Left cardiac atrium (tissue), 4 donors: Measurements from ENCODE around the gene LMCD1. TPM values are rescaled to one million over a fixed set of nuclear protein-coding genes. Genes with fewer than 3 reads are reported as not detected.
A peak's percentile ranks its signal among the peaks of the same experiment; 100 is the strongest.

Source experiments
- ATAC-seq, 2 donors: fragments of 200-7000 bp; cut with Tn5 transposase; one replicate each; pipeline ENCODE4 v1.9.1; 2020; ENCODE audit warnings: mild to moderate bottlenecking in 2 of 2, moderate library complexity in 2 of 2
- DNase-seq: peaks from one replicate; pipeline ENCODE4 v3.0.0-alpha.2; 2020
- intact Hi-C, 2 donors: fragments of 100-400 bp; cut with DNase I; formaldehyde crosslinking; loops; one replicate each; pipeline versions ENCODE4 v1.14.1 to v1.15.1; 2022 to 2023
- total RNA-seq, 2 donors: library from RNA; stranded (reverse); fragmentation: NEBNext Ultra II Directional; extraction: Animal tissue kit (Norgen Biotek cat#: 25700); gene quantifications; one replicate each; pipeline ENCODE4 v1.2.1, GENCODE V29; 2021
- donor health status: DM: no; HTN: yes; CAD: no.
- donor health status: DM: no; HTN: yes; CAD: no; lungs with severe emphysema.
- donor health status: DM: yes; HTN: yes; CAD: no.
- donor health status: Dilated cardiomyopathy.

Gene LMCD1
- total RNA-seq, 2 donors from 2014 or later: 52.9 to 63.7 TPM

DNA sequence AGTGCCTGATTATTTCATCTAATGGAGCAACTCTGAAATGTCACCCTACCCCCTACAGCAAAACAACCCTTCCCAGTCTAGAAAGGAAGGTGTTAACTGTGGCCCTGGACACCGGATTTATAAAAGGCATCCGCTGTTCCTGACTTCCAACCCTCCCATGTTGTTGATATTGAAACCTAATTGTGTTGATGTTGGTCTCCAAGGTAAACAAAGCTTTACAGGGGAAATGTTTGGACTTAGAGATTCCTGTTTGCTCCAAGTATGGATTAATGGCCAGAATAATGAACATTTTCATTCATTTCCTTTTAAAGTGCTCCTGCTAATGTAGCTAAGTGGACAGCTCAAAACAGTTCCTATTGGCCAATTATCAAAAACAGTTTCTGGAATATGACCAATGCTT is 19.4 kb upstream of the LMCD1 start:
- ATAC-seq: peak in 1 of 2 donors; percentile 3
- intact Hi-C loops: no loop called here
- no peak for DNase-seq

DNA sequence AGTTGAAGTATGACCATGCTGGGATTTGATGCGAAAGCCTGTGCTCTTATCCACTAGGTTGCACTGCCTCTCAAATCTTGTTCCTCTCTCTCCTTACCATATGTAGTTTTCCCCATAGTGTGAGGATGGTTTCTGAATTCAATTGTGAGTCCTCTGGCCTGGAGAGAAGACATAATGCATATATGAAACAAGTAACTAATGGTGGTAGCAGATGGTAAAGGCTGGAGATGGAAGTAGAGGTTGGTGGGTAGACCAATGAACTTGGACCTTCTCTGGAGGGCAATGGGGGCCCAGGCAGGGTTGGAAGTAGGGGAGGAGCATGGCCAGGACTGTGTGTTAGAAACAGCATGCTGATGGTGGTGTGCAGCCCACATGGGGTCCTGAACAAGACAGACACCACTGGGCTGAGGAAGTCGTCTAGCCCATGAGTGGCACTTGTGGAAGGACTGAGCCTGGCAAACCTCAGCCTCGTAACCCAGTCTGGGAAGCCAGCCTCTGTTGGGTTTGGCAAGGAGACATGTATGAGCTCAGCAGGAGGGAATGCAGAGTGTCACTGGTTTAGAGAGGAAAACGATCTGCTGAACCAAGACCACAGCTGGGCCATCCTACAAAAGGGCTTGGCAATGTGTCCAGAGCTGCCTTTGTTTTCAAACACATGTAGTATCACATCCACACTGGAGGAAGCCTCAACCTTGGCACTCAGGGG is 18.5 kb upstream of the LMCD1 start:
- intact Hi-C loops: no loop called here
- ATAC-seq: peak; percentile 95
- peak; percentile 69 for DNase-seq

DNA sequence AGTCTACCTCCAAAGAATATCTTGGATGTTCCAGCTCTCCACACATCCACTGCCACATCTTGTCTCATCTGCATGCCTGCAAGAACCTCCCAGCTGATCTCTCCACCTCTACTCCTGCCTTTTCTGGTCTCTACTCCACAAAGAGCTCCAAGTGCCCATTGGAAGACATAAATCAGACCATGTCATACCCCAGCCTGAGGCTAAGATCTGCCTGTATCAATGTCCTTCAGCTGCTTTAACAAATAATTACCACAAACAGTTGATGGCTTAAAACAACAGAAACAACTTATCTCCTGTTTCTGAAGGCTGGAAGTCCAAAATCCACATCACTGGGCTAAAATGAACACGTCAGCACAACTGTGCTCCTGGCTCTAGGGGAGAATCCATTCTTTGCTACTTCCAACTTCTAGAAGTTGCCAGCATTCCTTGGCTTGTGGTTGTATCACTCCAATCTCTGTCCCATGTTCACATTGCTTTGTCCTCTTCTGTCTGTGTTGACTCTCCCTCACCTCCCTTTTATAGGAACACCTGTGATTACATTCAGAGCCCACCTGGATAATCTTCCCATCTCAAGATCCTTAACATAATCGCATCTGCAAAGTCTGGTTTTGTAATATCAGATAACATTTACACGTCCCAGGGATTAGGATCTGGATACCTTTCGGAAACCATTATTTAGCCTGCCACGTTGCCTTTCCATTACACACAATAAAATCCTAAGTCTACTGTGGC is 17.0 kb upstream of the LMCD1 start:
- no peak for ATAC-seq
- no peak for DNase-seq
- intact Hi-C loops: no loop called here

DNA sequence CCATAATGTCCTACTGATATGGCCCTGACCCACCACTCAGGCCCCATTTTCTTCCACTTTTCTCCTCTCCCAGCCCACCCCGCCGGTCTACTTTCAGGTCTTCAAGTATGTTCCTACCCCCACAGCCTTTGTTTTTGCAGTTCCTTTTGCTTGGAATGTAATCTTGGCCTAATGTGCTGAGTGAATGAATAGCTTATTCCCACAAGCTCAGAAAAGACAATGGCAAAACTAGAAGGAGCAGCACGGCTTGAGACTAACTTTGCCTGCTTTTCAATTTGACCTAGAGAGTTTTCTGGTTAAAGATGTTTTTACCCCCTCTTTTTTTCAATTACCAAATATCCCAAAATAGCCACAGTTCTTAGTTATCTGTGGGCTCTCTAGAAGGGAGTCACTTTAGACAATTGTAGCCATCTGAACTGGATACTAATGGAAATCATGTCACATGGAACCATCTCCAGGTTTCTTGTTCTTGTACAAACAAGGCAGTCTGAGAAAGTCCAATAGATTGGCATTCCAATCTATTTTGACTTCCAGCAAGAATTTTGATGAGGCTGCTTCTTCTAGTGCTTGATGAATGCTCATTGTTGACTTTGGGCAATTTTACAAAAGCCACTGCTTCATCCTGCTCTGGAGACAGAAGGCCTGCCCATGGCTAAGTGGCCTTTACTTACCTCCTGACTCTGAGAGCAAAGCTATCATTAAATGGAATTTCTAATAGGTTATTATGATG is 16.3 kb upstream of the LMCD1 start:
- intact Hi-C loops: no loop called here
- no peak for DNase-seq
- no peak for ATAC-seq

DNA sequence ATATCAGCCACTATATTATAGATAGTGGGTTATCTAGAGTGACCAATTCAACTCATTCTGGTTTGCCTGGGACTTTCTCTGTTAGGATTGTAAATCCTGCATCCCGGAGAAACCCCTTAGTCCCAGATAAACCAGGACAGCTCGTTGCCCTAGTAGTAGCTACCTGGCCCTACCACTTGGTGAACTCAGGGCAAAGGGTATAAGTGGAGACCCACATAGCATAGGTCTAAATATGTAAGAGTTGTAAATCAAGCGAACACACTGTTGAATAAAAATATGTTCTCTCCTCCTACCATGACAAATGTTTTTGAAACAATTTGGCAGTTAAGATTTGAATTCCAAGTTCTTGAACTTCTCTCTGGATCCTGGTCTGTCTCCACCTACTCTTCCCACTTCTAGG is 15.7 kb upstream of the LMCD1 start:
- ATAC-seq (no peak), DNase-seq (no peak)
- intact Hi-C loops: no loop called here

DNA sequence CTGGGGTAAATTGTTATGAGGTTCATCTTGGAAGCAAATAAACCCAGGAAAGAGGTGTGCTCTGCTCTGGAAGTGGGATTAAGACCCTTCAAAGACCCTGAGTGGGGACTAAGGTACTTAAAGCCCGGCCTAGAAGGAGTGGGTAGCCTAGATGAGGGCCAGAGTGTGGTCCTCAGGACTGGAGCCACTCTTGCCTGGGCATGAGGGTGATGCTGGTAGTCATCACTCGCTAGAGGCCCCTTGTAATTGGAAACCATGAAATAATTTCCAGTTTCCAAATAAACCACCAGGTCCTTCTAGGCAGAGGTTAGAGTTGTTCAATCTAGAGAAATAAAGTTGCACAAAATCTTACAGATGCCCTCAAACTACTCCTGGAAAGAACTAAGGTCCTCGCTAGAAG is 15.2 kb upstream of the LMCD1 start:
- intact Hi-C loops: no loop called here
- DNase-seq: no peak
- no peak for ATAC-seq

DNA sequence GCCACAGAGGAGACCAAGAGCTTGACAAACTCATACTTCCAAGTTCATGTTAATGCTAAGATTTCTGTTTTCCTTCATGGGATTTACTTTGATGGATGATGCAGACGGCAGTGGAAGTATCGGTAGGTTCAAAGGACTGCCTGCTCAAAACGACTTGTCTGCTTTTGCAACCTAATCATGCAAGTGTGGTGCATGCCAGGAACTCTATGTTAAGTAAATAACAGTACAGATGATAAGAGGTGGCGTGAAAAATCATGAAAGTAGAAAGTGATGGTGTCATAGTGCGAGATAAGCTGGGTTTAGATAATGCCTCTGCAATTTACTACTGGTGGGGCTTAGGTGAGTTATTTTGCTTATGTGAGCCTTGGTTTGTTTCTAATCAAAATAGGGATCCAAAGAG is 14.7 kb upstream of the LMCD1 start:
- intact Hi-C loops: no loop called here
- ATAC-seq (peak in 1 of 2 donors; percentile 4), DNase-seq (no peak)

DNA sequence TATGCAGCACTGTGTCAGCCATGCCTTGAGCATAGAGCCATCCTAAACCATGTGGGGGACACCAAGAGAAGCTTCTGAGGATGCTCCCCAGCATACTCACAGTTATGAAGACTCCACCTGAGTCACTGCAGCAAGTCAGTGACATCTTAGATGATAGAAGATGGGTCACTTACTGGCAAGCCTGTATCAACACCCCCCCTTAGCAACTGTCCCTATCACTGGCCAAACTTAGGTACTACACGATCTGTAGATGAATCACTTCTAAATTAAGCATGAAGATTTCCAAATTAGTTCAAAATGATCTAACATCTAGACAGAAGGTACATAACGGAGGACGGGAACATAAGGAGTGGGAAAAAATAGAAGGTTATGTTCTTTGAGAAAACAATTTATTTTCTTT is 13.2 kb upstream of the LMCD1 start:
- ATAC-seq: peak in 1 of 2 donors; percentile 34
- intact Hi-C loops: no loop called here
- DNase-seq: no peak

DNA sequence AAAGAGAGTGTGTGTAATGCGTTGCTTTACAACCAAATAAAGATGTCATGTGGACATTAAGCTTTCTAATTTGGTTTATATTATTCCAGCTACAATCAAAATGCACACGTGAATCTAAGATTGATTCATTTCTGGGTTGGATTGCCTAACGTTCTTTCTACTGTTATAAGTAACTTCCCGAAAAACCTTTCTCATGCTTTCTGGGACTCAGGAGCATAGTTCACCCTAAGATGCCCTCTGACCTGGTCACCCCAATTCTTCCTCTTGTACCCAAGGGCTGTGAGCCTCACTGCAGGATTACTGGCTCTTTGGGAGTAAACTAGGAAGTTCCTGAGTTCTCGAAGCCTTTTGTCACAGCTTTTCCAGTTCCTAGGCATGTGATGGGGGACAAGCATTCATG is 12.7 kb upstream of the LMCD1 start:
- intact Hi-C loops: no loop called here
- ATAC-seq (no peak), DNase-seq (no peak)

DNA sequence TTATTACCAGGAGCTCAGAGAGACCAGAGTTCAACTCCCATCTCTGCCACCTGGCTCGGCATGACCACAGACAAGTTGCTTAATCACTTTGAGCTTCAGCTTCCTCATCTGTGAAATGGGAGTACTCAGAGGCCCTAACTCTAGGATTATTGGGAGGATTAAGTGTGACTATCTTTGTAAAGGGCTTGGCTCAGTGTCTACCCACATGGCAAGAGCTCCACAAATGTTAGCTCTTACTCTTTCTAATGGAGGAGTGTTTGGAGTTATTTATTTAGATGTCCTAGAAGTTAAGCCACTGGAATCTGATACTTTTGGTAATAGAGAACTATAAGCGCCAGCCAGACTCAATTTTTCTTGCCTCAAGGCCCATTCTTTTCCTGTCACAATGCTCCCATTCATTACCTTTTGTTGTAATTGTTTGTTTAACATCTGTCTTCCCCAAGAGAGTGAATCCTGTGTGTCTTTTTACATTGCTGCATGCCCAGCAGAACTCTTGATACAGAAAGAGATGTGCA is 12.3 kb upstream of the LMCD1 start:
- intact Hi-C loops: no loop called here
- ATAC-seq (no peak), DNase-seq (no peak)

DNA sequence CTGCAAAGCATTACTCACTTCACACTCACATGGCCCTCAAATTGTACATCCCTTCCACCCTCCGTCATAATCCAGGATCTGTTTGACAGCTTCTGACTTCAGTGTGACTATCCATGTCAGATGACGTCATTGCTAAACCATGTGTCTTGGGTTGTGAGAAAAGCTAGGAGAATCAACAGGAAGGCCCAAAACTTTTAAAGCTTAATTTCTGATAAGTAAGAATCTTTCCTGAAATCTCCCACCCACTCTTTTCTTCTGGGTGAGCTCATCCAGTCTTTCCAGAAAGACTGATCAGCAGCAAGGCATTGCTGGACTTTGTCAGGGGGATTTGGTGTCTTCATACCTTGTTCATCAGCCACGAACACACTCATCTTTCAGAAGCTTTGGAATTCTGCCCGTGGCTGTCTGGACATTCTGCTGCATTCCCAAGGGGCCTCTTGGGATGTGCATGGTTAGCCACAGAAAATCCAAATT is 11.5 kb upstream of the LMCD1 start:
- DNase-seq: no peak
- intact Hi-C loops: no loop called here
- ATAC-seq: peak in 1 of 2 donors; percentile 51

DNA sequence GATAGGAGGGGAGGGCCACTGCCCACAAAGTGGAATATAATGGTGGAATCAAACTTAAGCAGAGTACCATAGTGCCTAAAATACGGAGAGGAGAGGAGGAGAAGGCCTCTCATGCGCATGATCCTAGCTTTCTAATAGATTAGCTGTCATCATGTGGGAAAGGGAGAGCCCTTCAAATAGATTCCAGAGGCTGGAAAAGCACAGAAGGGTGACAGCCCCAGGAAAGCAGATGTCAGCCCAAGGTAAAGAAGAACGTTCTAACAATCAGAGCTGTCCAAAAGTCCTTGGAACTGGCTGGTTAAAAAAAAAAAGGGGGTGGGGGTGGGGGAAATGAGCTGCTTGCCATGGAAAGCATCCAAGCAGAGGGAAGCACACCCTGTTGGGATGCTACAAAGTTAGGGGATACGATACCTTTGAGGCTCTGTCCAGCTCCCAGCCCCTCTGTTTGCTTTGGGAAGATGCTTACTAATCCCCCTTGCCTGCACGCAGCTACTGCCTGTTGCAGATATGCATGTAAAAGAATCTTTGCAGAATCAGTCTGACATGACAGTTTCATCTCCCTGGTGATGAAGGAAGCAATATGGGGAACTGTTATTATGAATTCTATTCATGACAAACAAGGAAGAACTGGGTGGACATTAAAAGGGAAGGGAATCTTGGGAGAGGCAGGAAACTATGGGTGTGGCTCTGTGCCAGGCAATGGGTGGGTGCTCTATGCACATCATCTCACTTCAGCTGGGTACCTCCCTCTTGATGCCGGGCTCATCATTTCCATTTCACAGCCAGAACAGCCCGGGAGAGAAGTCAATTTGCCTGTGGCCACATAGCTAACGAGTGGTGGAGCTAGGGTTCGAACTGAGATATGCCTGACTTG is 10.1 kb upstream of the LMCD1 start:
- DNase-seq (peak; percentile 67), ATAC-seq (peak in 1 of 2 donors; percentile 33)
- intact Hi-C loops: no loop called here

DNA sequence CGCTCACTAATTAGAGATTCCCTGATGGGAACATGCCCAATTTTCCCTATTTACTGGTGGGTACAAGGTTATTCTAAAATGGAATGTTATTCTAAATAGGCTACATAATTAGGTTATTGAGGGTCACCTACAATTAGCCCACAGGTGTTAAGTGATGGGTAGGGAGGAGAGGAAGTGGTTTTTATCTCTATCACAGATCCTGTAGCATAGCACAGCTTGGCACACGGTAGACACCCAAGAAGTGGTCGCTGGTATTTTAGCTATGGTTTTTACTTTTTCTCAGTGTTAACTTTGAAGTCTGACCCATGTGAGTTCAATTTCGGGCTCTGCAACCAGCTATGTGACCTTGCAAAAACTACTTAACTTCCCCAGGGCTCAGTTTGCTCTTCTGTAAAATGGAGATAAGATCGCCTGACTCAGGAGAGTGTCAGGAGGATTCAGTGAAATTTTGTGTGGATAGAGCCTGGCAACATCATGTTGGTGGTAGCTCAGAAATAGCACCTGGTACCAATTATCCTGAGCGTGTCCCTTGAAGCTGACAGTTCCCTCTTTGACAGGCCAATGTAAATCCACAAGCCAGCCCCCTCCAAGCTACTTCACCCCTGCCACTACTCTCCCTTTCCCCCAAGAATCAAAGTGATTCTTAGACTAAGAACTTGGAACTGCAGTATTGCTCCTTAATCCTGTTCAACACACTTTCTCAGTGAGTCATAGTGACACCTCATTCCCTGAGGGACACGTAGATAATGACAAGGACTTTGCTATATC is 8.7 kb upstream of the LMCD1 start:
- intact Hi-C loops: no loop called here
- ATAC-seq (no peak), DNase-seq (no peak)

DNA sequence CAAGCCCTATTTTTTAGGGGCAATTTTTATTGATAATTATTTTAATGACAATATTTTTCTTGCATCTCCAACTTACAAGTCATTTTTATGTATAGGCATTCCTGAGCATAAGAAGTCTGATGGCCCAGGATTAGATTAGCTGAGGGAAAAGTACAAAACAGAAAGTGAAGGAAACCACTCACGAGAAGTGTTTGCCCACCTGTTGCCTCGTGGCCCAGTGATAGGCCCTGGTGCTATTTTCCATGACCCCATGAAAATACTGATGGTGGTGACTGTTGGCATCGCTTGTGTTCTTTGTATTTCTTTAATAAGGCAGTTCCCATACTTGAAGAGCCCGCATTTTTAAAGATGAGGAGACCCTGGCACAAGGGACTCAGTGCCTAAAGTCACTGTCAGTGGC is 7.9 kb upstream of the LMCD1 start:
- ATAC-seq (no peak), DNase-seq (no peak)
- intact Hi-C loops: no loop called here

DNA sequence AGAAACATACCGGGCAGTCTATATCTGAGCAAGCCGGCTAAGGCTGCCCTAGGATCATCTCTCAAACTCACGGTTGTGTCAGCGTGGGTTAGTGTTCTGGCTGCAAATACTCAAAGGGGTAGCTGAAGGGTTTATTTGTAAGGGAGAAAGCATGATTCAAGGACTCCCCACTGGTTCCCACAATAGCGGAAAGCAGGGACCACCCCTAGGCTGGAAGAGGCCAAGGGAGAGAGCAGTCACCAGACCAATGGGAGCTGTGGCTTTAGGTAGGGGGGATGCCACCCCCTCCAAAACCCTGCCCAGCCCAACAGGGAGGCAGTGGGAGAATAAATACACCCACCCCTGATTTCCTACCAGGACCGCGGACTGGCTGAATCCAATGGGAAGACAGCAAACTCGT is 7.3 kb upstream of the LMCD1 start:
- DNase-seq (no peak), ATAC-seq (no peak)
- intact Hi-C loops: no loop called here

DNA sequence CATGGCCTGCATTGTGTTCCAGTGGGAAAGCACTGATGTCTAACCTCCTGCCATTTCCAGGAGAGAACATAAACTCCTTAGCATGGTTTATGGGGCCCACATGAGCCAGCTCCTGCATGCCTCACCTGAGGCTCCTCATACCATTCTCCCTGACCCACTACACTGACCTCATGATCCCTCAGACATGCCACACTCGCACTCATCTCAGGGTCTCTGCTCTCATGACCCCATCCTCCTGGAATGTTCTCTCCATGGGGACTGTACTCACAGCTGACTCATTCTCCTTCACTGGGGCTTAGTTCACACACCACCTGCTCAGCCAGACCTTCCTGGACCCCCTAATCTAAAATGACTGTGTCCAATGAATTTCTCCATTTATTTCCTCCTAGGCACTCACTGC is 4.0 kb upstream of the LMCD1 start:
- intact Hi-C loops: no loop called here
- DNase-seq (no peak), ATAC-seq (no peak)

DNA sequence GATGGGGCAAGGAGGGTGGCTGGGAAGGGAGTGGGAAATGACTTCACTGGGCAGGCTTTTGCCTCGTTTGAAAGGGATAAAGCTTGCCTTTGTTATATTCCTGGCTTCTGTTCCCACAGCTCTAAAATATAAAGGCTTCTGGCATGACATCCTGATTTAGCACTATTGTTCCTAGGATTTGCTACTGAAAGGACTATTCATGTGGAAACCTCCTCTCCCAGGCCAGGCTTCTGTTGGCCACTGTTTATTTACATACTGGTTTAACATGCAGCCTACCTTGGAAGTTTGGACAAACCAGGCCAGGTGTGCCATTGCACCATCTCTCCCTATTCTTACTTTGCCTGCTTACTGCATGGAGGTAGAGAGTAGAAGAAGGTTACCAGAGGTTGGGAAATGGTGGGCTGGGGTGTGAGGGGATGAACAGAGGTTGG is 2.4 kb upstream of the LMCD1 start:
- intact Hi-C loops: no loop called here
- ATAC-seq: no peak
- DNase-seq: no peak

DNA sequence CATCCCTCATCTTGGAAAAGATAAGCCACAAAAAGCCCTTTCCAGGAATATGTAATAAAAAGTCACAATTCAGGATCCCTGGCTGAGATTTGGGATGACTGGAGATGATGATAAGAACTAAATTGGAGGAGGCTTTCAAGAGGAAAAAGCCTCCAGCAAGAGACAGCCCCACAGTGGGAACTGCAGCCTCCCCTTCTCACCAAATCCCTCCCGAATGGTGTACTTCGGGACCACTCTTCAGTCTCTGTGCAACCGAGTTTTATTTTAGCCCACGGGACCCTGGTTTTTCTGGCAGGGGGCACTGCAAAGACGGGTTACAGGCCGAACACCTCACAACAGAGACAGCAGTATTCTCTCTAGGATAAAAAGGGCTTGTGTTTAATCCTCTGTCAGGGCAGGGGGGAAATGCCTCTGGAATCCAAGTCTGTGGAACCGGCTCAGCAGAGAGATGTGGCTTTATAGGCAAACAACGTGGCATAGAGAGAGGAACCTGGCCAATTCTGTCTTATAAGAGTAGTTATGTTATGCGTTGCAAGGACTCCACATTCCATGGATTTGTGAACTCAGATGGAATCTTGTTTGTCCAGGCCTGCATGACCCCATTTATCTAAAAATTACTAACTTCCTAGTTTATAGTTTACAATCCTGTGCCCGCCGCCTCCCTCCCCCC is 1.2 kb upstream of the LMCD1 start:
- intact Hi-C loops: loop anchor here (10.0 kb wide), 2 partner anchors 94 to 104 kb away; no protein-coding TSS in a partner anchor
- no peak for DNase-seq
- ATAC-seq: no peak
